Gastroesophageal sphincter (tissue), 3 donors: Measurements from ENCODE around the gene LDB2.
"Not testable (repeated sequence)": the region's sequence is repeated elsewhere in the genome, so short reads cannot be mapped to it uniquely, and the experiment has no call there.

ENCODE experiments used
- CTCF ChIP-seq, 4 experiments: fragments of 200-600 bp in 2 of 4; fragments of 450-650 bp in 2 of 4; sonication (generic) in 1 of 4; IDR thresholded peaks; one replicate each; pipeline ENCODE4 v1.5.1; 2017 to 2019; ENCODE audit warnings: antibody characterized with exemption in 4 of 4, mild to moderate bottlenecking in 2 of 4, moderate library complexity in 2 of 4
- EP300 ChIP-seq: sonication (generic); formaldehyde crosslinking; IDR thresholded peaks from one replicate; pipeline ENCODE4 v1.6.1; 2017; ENCODE audit warnings: antibody characterized with exemption, mild to moderate bottlenecking
- POLR2A ChIP-seq, 2 donors: fragments of 450-650 bp; IDR thresholded peaks; one replicate each; pipeline ENCODE4 v1.6.1; 2017; ENCODE audit warnings: antibody characterized with exemption in 2 of 2, mild to moderate bottlenecking in 2 of 2, moderate library complexity in 1 of 2
- POLR2AphosphoS5 ChIP-seq: sonication (generic); formaldehyde crosslinking; IDR thresholded peaks from one replicate; pipeline ENCODE4 v1.6.1; 2017; ENCODE audit warnings: antibody characterized with exemption

GRCh38 chr4:16628835-16629234 is 269.6 kb downstream of the LDB2 start:
- not testable (repeated sequence) for TF ChIP-seq CTCF (IDR thresholded peaks at IDR 0.05); POLR2AphosphoS5; POLR2A (IDR thresholded peaks at IDR 0.05); EP300
